ENCODE measurements around the gene ZNF532. TPM values are rescaled to one million over a fixed set of nuclear protein-coding genes. Genes with fewer than 3 reads are reported as not detected.

The ZNF532 gene
- total and polyA plus RNA-seq, 2 of the 13 experiments (the other 11 are each of a cell fraction or from before 2014, with no cell fraction given) = not detected

- no peak for TF ChIP-seq ZFP41 (CRISPR knock-in tag; IDR thresholded peaks at IDR 0.05; ENCODE audit: borderline replicate concordance)
- TF ChIP-seq, protein P1, sequence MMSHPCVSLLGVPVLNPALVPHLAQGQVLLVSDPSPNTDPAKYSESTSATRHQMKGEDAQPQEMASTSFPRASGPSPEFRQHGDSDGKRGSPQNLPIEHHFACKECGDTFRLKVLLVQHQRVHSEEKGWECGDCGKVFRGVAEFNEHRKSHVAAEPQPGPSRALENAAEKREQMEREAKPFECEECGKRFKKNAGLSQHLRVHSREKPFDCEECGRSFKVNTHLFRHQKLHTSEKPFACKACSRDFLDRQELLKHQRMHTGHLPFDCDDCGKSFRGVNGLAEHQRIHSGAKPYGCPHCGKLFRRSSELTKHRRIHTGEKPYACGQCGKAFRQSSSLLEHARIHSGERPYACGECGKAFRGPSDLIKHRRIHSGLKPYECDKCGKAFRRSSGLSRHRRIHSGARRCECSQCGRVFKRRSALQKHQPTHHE (CRISPR knock-in tag; IDR thresholded peaks at IDR 0.05; ENCODE audit: borderline replicate concordance) = no peak
- TF ChIP-seq, protein P2, sequence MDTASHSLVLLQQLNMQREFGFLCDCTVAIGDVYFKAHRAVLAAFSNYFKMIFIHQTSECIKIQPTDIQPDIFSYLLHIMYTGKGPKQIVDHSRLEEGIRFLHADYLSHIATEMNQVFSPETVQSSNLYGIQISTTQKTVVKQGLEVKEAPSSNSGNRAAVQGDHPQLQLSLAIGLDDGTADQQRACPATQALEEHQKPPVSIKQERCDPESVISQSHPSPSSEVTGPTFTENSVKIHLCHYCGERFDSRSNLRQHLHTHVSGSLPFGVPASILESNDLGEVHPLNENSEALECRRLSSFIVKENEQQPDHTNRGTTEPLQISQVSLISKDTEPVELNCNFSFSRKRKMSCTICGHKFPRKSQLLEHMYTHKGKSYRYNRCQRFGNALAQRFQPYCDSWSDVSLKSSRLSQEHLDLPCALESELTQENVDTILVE (CRISPR knock-in tag; IDR thresholded peaks at IDR 0.05) = no peak
- no peak overlapping the region for H3K4me3 ChIP-seq (replicated peaks in 1 of 3; ENCODE audit: insufficient read depth in 1 of 3, low read depth in 2 of 3, low read length in 3 of 3)
- in situ Hi-C loops (cut with HindIII; ENCODE audit: extremely low pct_ligation_motif_present, low pct_unique_long_range_greater_than_20kb) = no loop called here
- POLR2A ChIA-PET = no interaction called here
- peaks cover 0 to 34% of the 10 kb centered on the region in 2 experiments; a peak in 2 of 5 replicates for H3K27me3 ChIP-seq (ENCODE audit: control insufficient read depth in 1 of 2, insufficient read depth in 2 of 2, low read length in 2 of 2)
- CTCF ChIA-PET (ENCODE audit: low intra/inter-chr PET ratio, low total read pairs) = no interaction called here
- no peaks in the 10 kb centered on the region for H3K36me3 ChIP-seq (replicated peaks in 1 of 2; ENCODE audit: control insufficient read depth in 1 of 2, insufficient read depth in 2 of 2, low read length in 2 of 2)
- no peaks in the 10 kb centered on the region for H4K20me1 ChIP-seq (ENCODE audit: insufficient read depth, low read length)
- intact Hi-C loops (cut with micrococcal nuclease; ENCODE audit: unreplicated experiment) = no loop called here
- no TSS peak for BruUV-seq (replicated peaks)
- ATAC-seq (no peak), DNase-seq (ENCODE audit: low spot score) (no peak), FAIRE-seq (no peak)
- WGBS (ENCODE audit: low lambda C conversion rate) = 31% methylated on average over 3 of the region's 4 CpGs
- H3K4me1 ChIP-seq (ENCODE audit: insufficient read depth, low read length) = no peaks in the 10 kb centered on the region
- no peak overlapping the region for H3K4me2 ChIP-seq (ENCODE audit: low read depth, low read length)
- H3K9me3 ChIP-seq (ENCODE audit: low read length) = no peaks in the 10 kb centered on the region
- no peaks in the 10 kb centered on the region for H3K79me2 ChIP-seq (ENCODE audit: insufficient read depth, low read length)
- H3K9ac ChIP-seq (ENCODE audit: insufficient read depth, low read depth, low read length) = no peak overlapping the region
- H2AFZ ChIP-seq (ENCODE audit: low read length) = no peak overlapping the region
- no peak overlapping the region for H3K27ac ChIP-seq (ENCODE audit: extremely low read length, insufficient read depth, low read length)
These were observed 113.1 kb downstream of the ZNF532 start for GRCh38 chr18:58977801-58978200.

DNA sequence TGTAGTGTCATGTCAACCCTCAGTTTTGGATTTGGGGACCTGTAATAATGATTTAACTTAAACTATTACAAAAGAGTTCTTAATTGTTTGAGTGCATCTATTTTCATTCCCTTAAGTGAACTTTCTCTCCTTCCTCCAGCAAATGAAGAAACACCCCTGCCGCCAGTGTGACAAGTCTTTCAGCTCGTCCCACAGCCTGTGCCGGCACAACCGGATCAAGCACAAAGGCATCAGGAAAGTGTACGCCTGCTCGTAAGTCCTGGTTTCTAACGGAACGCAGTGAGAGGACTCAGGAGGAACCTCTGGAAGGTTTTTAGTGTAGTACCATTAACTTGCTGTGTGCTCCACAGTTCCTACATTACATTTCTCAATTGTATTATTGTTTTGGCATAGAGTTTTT is 114.2 kb downstream of the ZNF532 start:
- H3K36me3 ChIP-seq (replicated peaks in 1 of 2; ENCODE audit: control insufficient read depth in 1 of 2, insufficient read depth in 2 of 2, low read length in 2 of 2) = no peaks in the 10 kb centered on the region
- no peak overlapping the region for H3K27ac ChIP-seq (ENCODE audit: extremely low read length, insufficient read depth, low read length)
- peaks cover 0 to 39% of the 10 kb centered on the region in 2 experiments; a peak in 2 of 5 replicates for H3K27me3 ChIP-seq (ENCODE audit: control insufficient read depth in 1 of 2, insufficient read depth in 2 of 2, low read length in 2 of 2)
- no peaks in the 10 kb centered on the region for H3K9me3 ChIP-seq (ENCODE audit: low read length)
- no peaks in the 10 kb centered on the region for H3K4me1 ChIP-seq (ENCODE audit: insufficient read depth, low read length)
- H3K4me3 ChIP-seq (replicated peaks in 1 of 3; ENCODE audit: insufficient read depth in 1 of 3, low read depth in 2 of 3, low read length in 3 of 3) = no peak overlapping the region
- ATAC-seq = no peak
- BruUV-seq (replicated peaks) = no TSS peak
- intact Hi-C loops (cut with micrococcal nuclease; ENCODE audit: unreplicated experiment) (no loop called here), in situ Hi-C loops (cut with HindIII; ENCODE audit: extremely low pct_ligation_motif_present, low pct_unique_long_range_greater_than_20kb) (no loop called here)
- ChIA-PET CTCF (ENCODE audit: low intra/inter-chr PET ratio, low total read pairs) (no interaction called here), POLR2A (no interaction called here)
- H4K20me1 ChIP-seq (ENCODE audit: insufficient read depth, low read length) = no peaks in the 10 kb centered on the region
- FAIRE-seq = no peak
- H3K79me2 ChIP-seq (ENCODE audit: insufficient read depth, low read length) = no peaks in the 10 kb centered on the region
- 56% methylated on average over 8 of the region's 8 CpGs for WGBS (ENCODE audit: low lambda C conversion rate)
- no peak overlapping the region for H3K9ac ChIP-seq (ENCODE audit: insufficient read depth, low read depth, low read length)
- H3K4me2 ChIP-seq (ENCODE audit: low read depth, low read length) = no peak overlapping the region
- DNase-seq (ENCODE audit: low spot score) = no peak
- H2AFZ ChIP-seq (ENCODE audit: low read length) = no peak overlapping the region
- TF ChIP-seq RBM22 (optimal IDR thresholded peaks at IDR 0.05; ENCODE audit: low read length) = no peak
- TF ChIP-seq SMARCE1 (IDR thresholded peaks at IDR 0.05; ENCODE audit: borderline replicate concordance) = no peak
- TF ChIP-seq ZNF713 (CRISPR knock-in tag; IDR thresholded peaks at IDR 0.05) = no peak
- no peak for TF ChIP-seq STAT5B (CRISPR knock-in tag; IDR thresholded peaks at IDR 0.05)
- TF ChIP-seq, protein P3, sequence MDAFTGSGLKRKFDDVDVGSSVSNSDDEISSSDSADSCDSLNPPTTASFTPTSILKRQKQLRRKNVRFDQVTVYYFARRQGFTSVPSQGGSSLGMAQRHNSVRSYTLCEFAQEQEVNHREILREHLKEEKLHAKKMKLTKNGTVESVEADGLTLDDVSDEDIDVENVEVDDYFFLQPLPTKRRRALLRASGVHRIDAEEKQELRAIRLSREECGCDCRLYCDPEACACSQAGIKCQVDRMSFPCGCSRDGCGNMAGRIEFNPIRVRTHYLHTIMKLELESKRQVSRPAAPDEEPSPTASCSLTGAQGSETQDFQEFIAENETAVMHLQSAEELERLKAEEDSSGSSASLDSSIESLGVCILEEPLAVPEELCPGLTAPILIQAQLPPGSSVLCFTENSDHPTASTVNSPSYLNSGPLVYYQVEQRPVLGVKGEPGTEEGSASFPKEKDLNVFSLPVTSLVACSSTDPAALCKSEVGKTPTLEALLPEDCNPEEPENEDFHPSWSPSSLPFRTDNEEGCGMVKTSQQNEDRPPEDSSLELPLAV (CRISPR knock-in tag; conservative IDR thresholded peaks at IDR 0.05; ENCODE audit: low read depth) = no peak
- TF ChIP-seq, protein P4, sequence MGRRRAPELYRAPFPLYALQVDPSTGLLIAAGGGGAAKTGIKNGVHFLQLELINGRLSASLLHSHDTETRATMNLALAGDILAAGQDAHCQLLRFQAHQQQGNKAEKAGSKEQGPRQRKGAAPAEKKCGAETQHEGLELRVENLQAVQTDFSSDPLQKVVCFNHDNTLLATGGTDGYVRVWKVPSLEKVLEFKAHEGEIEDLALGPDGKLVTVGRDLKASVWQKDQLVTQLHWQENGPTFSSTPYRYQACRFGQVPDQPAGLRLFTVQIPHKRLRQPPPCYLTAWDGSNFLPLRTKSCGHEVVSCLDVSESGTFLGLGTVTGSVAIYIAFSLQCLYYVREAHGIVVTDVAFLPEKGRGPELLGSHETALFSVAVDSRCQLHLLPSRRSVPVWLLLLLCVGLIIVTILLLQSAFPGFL (CRISPR knock-in tag; IDR thresholded peaks at IDR 0.05) = no peak
- no peak for TF ChIP-seq MEF2D (CRISPR knock-in tag; IDR thresholded peaks at IDR 0.05)
- no peak for TF ChIP-seq ZNF253 (CRISPR knock-in tag; IDR thresholded peaks at IDR 0.05; ENCODE audit: borderline replicate concordance)
- no peak for TF ChIP-seq ZNF839 (CRISPR knock-in tag; IDR thresholded peaks at IDR 0.05; ENCODE audit: borderline replicate concordance)
- TF ChIP-seq ZBTB1 (CRISPR knock-in tag; IDR thresholded peaks at IDR 0.05; ENCODE audit: borderline replicate concordance) = no peak
- no peak for TF ChIP-seq SUZ12 (IDR thresholded peaks at IDR 0.05; ENCODE audit: low read depth, low read length)
- TF ChIP-seq KLF9 (CRISPR knock-in tag; IDR thresholded peaks at IDR 0.05; ENCODE audit: low read depth) = no peak
